Testis (tissue), 3 donors: ENCODE data around the gene PKD2. TPM values are rescaled to one million over a fixed set of nuclear protein-coding genes. Genes with fewer than 3 reads are reported as not detected.

Experiments
- DNase-seq: peaks from one replicate; pipeline ENCODE4 v3.0.0-alpha.2; 2019
- H3K27ac ChIP-seq, 2 donors: fragments of 200-600 bp; sonication (generic); one replicate each; pipeline ENCODE4 v1.5.1; 2019
- H3K27me3 ChIP-seq: fragments of 200-600 bp; sonication (generic); one replicate; pipeline ENCODE4 v1.5.1; 2019
- H3K36me3 ChIP-seq: fragments of 200-600 bp; sonication (generic); one replicate; pipeline ENCODE4 v1.5.1; 2017; ENCODE audit warnings: low read depth; ENCODE audit errors: missing control alignments
- H3K4me1 ChIP-seq: fragments of 200-600 bp; sonication (generic); one replicate; pipeline ENCODE4 v1.5.1; 2019
- H3K4me3 ChIP-seq, 2 donors: fragments of 200-600 bp; sonication (generic); one replicate each; pipeline ENCODE4 v1.5.1; 2017 to 2019
- H3K9me3 ChIP-seq: fragments of 200-600 bp; sonication (generic); one replicate; pipeline ENCODE4 v1.5.1; 2017
- CTCF ChIP-seq, 3 experiments: fragments of 450-650 bp in 2 of 3; fragments of 200-600 bp in 1 of 3; sonication (generic) in 1 of 3; IDR thresholded peaks; one replicate each; pipeline ENCODE4 v1.5.1; 2016 to 2019; ENCODE audit warnings: antibody characterized with exemption in 3 of 3, mild to moderate bottlenecking in 2 of 3, moderate library complexity in 1 of 3
- POLR2A ChIP-seq: fragments of 450-650 bp; IDR thresholded peaks from one replicate; pipeline ENCODE4 v1.6.1; 2017; ENCODE audit warnings: antibody characterized with exemption, mild to moderate bottlenecking, moderate library complexity
- WGBS, 2 donors: methylation state at CpG; one replicate each; pipeline ENCODE4 v1.1.5; 2018; 5-methylcytosine and 5-hydroxymethylcytosine counted together
- intact Hi-C: fragments of 100-400 bp; cut with DNase I; formaldehyde crosslinking; loops from one replicate; pipeline ENCODE4 v1.15.1; 2023; ENCODE audit warnings: low total_unique reads
- polyA plus RNA-seq: library from polyadenylated mRNA; stranded (reverse); fragments of 350-450 nt; fragmentation: Illumina TruSeq; extraction: RNeasy Lipid Tissue Mini Kit (QIAGEN cat#74804); gene quantifications from one replicate; pipeline ENCODE4 v1.2.3, GENCODE V29; 2014; ENCODE audit warnings: low read depth, low replicate concordance; ENCODE audit not compliant: insufficient read depth
- total RNA-seq, 2 donors: library from RNA; depleted of rRNA; stranded (reverse); fragments of >200 nt; gene quantifications; one replicate each; pipeline ENCODE4 v1.2.3, GENCODE V29; 2016

PKD2 gene
- total and polyA plus RNA-seq, 3 donors from 2014 or later: 18.7 to 52.8 (median 24.6) TPM

DNA sequence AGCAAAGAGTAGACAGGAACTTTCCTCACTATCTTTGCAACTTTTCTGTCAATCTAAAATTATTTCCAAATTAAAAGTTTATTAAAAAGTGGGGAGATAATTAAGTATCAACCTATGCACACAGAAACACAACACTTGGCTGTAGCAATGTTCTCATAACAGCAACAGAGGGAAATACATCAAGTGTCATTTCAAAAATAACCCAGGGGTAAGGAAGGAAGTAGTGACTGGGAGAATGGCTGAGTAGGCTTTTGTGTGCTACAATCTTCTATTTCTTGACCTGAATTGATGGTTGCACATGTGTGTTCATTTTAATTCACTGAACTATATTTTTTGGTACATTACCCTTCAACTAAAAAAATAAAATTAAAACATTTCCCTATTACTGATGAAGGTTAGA is 83.5 kb downstream of the PKD2 start:
- intact Hi-C loops: no loop called here
- Histone ChIP-seq H3K27me3 (no peaks in the 10 kb centered on the region), H3K9me3 (no peaks in the 10 kb centered on the region), H3K36me3 (no peaks in the 10 kb centered on the region), H3K4me3 (no peak overlapping the region), H3K27ac (no peak overlapping the region), H3K4me1 (no peaks in the 10 kb centered on the region)
- no peak for TF ChIP-seq POLR2A
- no peak for TF ChIP-seq CTCF (IDR thresholded peaks at IDR 0.05)
- DNase-seq: no peak

DNA sequence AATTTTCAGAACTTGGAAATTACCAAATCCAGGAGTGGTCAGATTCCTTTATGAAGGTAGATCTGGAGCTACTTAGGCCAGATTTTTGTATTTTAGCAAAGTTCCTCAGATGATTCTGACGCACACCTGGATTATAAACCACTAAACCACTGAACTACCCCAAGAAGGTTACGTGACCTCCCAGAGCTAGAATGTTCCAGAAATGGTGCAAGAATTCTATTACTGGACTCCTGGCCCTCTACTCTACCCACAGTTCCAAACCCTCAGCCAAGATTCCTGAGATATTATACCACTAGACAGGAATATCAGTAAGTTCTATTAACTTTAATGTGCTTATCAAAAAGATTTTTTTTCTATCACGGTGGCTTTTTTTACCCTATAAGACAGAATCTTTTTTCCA is 83.9 kb downstream of the PKD2 start:
- H3K4me1 ChIP-seq: no peaks in the 10 kb centered on the region
- no peak overlapping the region for H3K4me3 ChIP-seq
- TF ChIP-seq POLR2A (no peak), CTCF (IDR thresholded peaks at IDR 0.05) (no peak)
- H3K36me3 ChIP-seq: no peaks in the 10 kb centered on the region
- WGBS, 2 donors: 91 to 94% methylated on average over 3 of the region's 3 CpGs
- no peak for DNase-seq
- H3K9me3 ChIP-seq: no peaks in the 10 kb centered on the region
- no peak overlapping the region for H3K27ac ChIP-seq
- no peaks in the 10 kb centered on the region for H3K27me3 ChIP-seq
- intact Hi-C loops: no loop called here

- no peak overlapping the region for H3K27ac ChIP-seq
- H3K36me3 ChIP-seq: no peaks in the 10 kb centered on the region
- intact Hi-C loops: no loop called here
- DNase-seq: no peak
- TF ChIP-seq POLR2A (no peak), CTCF (IDR thresholded peaks at IDR 0.05) (no peak)
- no peak overlapping the region for H3K4me3 ChIP-seq
- no peaks in the 10 kb centered on the region for H3K27me3 ChIP-seq
- WGBS, 2 donors: 90 to 94% methylated on average over 5 of the region's 5 CpGs
- no peaks in the 10 kb centered on the region for H3K4me1 ChIP-seq
- no peaks in the 10 kb centered on the region for H3K9me3 ChIP-seq
Observed at GRCh38 chr4:88093874-88094273, 86.4 kb downstream of the PKD2 start.

DNA sequence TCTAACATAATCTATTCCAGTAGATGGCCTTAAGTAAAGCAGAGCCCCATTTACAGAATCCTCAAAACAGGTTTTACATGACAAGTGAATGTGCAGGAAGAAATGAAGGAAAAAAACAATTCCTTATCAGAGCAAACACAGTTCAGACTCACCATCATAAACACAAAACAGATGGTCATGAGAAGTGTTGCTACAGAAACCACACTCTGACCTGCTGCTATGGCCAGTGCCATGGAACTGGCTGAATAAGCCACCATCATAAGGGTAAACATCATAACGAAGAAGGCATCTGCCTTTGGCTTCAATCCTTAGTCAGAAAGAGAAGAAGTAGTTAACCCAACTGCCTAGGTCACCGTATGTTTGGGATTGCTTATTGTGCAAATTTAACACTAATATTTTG is 89.9 kb downstream of the PKD2 start:
- no peak overlapping the region for H3K27ac ChIP-seq
- DNase-seq: no peak
- no peak overlapping the region for H3K4me3 ChIP-seq
- intact Hi-C loops: no loop called here
- TF ChIP-seq POLR2A (no peak), CTCF (IDR thresholded peaks at IDR 0.05) (no peak)
- H3K4me1 ChIP-seq: no peaks in the 10 kb centered on the region
- no peaks in the 10 kb centered on the region for H3K9me3 ChIP-seq
- H3K27me3 ChIP-seq: no peaks in the 10 kb centered on the region
- no peaks in the 10 kb centered on the region for H3K36me3 ChIP-seq
- WGBS, 2 donors: 86 to 89% methylated on average over 2 of the region's 2 CpGs

GRCh38 chr4:88097781-88098180 is 90.3 kb downstream of the PKD2 start:
- TF ChIP-seq CTCF (IDR thresholded peaks at IDR 0.05): no peak
- TF ChIP-seq POLR2A: no peak
- no peak for DNase-seq
- Histone ChIP-seq H3K4me3 (no peak overlapping the region), H3K27ac (no peak overlapping the region), H3K36me3 (no peaks in the 10 kb centered on the region), H3K27me3 (no peaks in the 10 kb centered on the region), H3K4me1 (no peaks in the 10 kb centered on the region), H3K9me3 (no peaks in the 10 kb centered on the region)
- WGBS, 2 donors: 90 to 95% methylated on average over 3 of the region's 3 CpGs
- intact Hi-C loops: no loop called here
